Parathyroid adenoma (tissue), 2 donors: ENCODE results near the gene FBXW7.

Experiments
- H2AFZ ChIP-seq: fragments of 300-600 bp; sonication (generic); one replicate; pipeline ENCODE4 v1.7.0; 2017; ENCODE audit warnings: antibody characterized with exemption, mild to moderate bottlenecking
- H3K27ac ChIP-seq: fragments of 300-600 bp; sonication (generic); one replicate; pipeline ENCODE4 v1.7.0; 2017
- H3K27me3 ChIP-seq: fragments of 300-600 bp; sonication (generic); one replicate; pipeline ENCODE4 v1.7.0; 2017; ENCODE audit warnings: low read length; ENCODE audit not compliant: control insufficient read depth, insufficient read depth
- H3K36me3 ChIP-seq: fragments of 300-600 bp; sonication (generic); one replicate; pipeline ENCODE4 v1.7.0; 2017; ENCODE audit warnings: low read length; ENCODE audit not compliant: control insufficient read depth, insufficient read depth
- H3K4me1 ChIP-seq: fragments of 300-600 bp; sonication (generic); one replicate; pipeline ENCODE4 v1.7.0; 2017; ENCODE audit warnings: control low read depth
- H3K4me2 ChIP-seq: fragments of 300-600 bp; sonication (generic); one replicate; pipeline ENCODE4 v1.7.0; 2017; ENCODE audit warnings: low read length
- H3K4me3 ChIP-seq: fragments of 300-600 bp; sonication (generic); one replicate; pipeline ENCODE4 v1.7.0; 2017; ENCODE audit warnings: low read depth, low read length
- H3K79me2 ChIP-seq: fragments of 300-600 bp; sonication (generic); one replicate; pipeline ENCODE4 v1.7.0; 2017; ENCODE audit warnings: control low read depth
- H3K9ac ChIP-seq: fragments of 300-600 bp; sonication (generic); one replicate; pipeline ENCODE4 v1.7.0; 2017; ENCODE audit warnings: mild to moderate bottlenecking
- H3K9me3 ChIP-seq: fragments of 300-600 bp; sonication (generic); one replicate; pipeline ENCODE4 v1.7.0; 2017; ENCODE audit warnings: low read length; ENCODE audit not compliant: control insufficient read depth
- CTCF ChIP-seq: fragments of 300-600 bp; sonication (generic); IDR thresholded peaks from one replicate; pipeline ENCODE4 v1.7.0; 2017; ENCODE audit warnings: antibody characterized with exemption, mild to moderate bottlenecking
- donor health status: primary hyperparathyroidism.

Gene FBXW7

GRCh38 chr4:152278172-152278504 lies 257.8 kb downstream of the FBXW7 start:
- Histone ChIP-seq H3K4me3 (no peak overlapping the region), H3K4me2 (no peak overlapping the region), H3K9me3 (no peaks in the 10 kb centered on the region), H3K9ac (no peak overlapping the region), H3K4me1 (no peaks in the 10 kb centered on the region), H3K36me3 (no peaks in the 10 kb centered on the region), H2AFZ (no peak overlapping the region), H3K79me2 (no peaks in the 10 kb centered on the region), H3K27me3 (no peaks in the 10 kb centered on the region), H3K27ac (no peak overlapping the region)
- no peak for TF ChIP-seq CTCF

- H3K27ac ChIP-seq, result no peak overlapping the region
- no peaks in the 10 kb centered on the region for H3K36me3 ChIP-seq
- H3K79me2 ChIP-seq, result no peaks in the 10 kb centered on the region
- H3K9me3 ChIP-seq, result no peaks in the 10 kb centered on the region
- no peaks in the 10 kb centered on the region for H3K27me3 ChIP-seq
- H3K9ac ChIP-seq, result no peak overlapping the region
- no peak overlapping the region for H3K4me3 ChIP-seq
- H2AFZ ChIP-seq, result no peak overlapping the region
- no peak overlapping the region for H3K4me2 ChIP-seq
- no peak for TF ChIP-seq CTCF
- no peaks in the 10 kb centered on the region for H3K4me1 ChIP-seq
These were observed 258.6 kb downstream of the FBXW7 start for GRCh38 chr4:152277333-152277732.

- no peaks in the 10 kb centered on the region for H3K36me3 ChIP-seq
- no peak overlapping the region for H2AFZ ChIP-seq
- no peaks in the 10 kb centered on the region for H3K79me2 ChIP-seq
- H3K4me2 ChIP-seq, result no peak overlapping the region
- H3K9me3 ChIP-seq, result no peaks in the 10 kb centered on the region
- no peak overlapping the region for H3K27ac ChIP-seq
- H3K27me3 ChIP-seq, result no peaks in the 10 kb centered on the region
- no peaks in the 10 kb centered on the region for H3K4me1 ChIP-seq
- H3K4me3 ChIP-seq, result no peak overlapping the region
- TF ChIP-seq CTCF, result no peak
- H3K9ac ChIP-seq, result no peak overlapping the region
These were observed 262.5 kb downstream of the FBXW7 start for GRCh38 chr4:152273343-152273742.
